HG03520 (cell line): ENCODE data around the gene GSPT1.

Source experiments
- ATAC-seq: cut with Tn5 transposase; IDR thresholded peaks from one replicate; pipeline ENCODE4 v1.9.1; 2021; ENCODE audit warnings: mild to moderate bottlenecking, moderate library complexity; ENCODE audit not compliant: unreplicated experiment

The GSPT1 gene

GRCh38 chr16:11913425-11914079 is 2.2 kb downstream of the GSPT1 start:
- ATAC-seq, result no peak

- ATAC-seq, result no peak
Observed at GRCh38 chr16:11909653-11910545, 5.9 kb downstream of the GSPT1 start.

- ATAC-seq, result no peak
Observed at GRCh38 chr16:11907160-11907970, 8.4 kb downstream of the GSPT1 start.

GRCh38 chr16:11903906-11904305 is 11.8 kb downstream of the GSPT1 start:
- ATAC-seq, result no peak

GRCh38 chr16:11901091-11901490 is 14.7 kb downstream of the GSPT1 start:
- no peak for ATAC-seq

GRCh38 chr16:11896486-11897176 is 19.1 kb downstream of the GSPT1 start:
- no peak for ATAC-seq

DNA sequence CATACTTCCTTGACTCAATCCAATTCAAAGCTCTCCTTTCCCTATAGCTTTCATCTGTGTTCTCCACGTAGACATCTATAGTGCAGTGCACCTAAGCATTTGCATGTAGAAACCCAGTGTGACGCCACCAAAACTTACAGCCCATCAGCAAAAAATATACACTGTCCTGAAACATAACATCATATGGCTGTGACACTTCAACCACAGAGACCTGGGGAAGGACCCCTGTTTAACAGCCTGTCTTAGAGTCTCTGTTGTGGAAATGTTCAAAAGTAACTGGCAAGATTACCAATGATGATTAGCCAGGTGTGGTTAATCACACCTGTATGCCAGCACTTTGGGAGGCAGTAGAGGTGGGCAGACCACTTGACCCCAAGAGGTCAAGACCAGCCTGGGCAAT is 22.2 kb downstream of the GSPT1 start:
- ATAC-seq, result no peak

DNA sequence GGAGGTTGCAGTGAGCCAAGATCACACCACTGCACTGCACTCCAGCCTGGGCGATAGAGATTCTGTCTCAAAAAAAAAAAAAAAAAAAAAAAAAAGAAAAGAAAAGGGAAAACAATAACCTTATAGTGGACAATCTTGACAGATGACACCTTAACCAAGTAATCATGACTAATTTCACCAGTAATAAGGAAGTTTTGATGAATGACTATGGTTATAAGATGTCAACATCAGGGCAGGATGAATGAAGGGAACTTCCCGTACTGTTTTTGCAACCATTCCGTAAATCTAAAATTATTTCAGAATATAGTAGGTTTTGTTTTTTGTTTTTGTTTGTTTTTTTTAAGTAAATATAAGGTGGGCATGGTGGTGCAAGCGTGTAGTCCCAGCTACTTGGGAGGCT is 23.0 kb downstream of the GSPT1 start:
- no peak for ATAC-seq

DNA sequence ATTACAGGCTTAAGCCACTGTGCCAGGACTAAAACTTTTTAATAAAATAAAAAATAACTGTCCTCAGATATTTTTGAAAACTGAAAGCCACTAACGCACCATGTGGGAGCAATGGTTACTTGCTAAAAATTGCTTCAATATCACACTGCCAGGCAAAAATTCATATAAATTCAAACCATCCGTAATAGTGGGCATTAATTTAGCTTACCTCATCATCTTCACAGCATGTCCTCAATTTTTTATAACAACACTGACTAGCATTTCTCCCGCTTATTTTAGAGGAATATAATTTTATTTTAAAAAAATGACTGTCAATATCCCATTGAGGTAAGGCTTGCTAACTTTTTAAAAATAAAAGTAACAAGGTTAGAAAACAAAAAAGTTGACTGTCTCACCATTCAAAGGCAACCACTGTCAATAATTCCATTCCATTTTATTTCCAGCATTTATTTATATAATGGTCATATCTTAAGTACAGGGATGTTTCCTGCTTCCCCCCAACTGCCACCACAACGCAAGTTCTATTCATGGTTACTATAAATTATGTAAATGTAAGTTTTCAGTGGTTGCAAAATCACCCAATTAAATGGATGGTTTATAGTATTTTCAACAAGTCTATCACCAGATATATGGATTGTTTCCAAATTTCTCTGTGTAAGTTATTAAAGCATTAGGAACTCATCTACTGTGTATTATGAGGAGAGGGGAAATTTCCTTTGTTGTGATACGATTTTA is 25.4 kb downstream of the GSPT1 start:
- no peak for ATAC-seq

DNA sequence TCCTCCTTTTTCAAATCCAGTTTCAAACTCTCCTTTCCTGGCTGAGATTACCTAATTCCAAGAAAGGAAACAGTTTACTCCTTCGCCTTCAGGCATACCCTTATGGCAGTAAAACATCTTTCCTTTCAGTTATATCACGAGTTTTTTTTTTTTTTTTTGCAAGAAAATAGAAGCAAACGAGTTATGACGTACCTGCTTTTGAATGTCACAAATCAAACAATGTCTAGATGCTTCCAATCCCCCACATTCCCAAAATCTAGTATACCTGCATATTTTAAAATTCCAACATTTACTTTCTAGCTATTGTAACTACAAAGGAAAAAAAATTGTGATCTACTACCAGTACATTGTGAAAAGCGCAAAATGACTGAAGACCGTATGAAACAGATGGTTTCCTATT is 28.9 kb downstream of the GSPT1 start:
- no peak for ATAC-seq

GRCh38 chr16:11884035-11884434 is 31.7 kb downstream of the GSPT1 start:
- no peak for ATAC-seq

- ATAC-seq, result no peak
Observed at GRCh38 chr16:11880007-11880406, 35.7 kb downstream of the GSPT1 start.

DNA sequence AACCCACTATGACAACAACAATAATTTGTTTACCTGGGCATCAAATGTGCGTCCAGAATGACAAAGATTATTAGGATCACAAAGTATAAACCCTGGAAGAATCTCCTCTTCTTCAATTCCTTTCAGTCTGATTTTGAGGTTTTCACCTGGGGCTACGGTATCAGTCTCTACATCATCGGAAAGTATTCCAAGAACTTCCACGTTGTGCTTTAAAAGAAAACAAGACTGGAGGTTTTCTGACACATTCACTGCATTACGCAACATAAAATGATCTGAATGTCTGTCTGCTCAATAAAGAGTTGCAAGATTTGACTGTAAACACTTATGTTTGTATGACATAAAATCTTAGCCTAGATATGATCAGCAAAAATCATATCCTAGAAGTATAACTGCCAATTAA is 38.4 kb downstream of the GSPT1 start:
- no peak for ATAC-seq

DNA sequence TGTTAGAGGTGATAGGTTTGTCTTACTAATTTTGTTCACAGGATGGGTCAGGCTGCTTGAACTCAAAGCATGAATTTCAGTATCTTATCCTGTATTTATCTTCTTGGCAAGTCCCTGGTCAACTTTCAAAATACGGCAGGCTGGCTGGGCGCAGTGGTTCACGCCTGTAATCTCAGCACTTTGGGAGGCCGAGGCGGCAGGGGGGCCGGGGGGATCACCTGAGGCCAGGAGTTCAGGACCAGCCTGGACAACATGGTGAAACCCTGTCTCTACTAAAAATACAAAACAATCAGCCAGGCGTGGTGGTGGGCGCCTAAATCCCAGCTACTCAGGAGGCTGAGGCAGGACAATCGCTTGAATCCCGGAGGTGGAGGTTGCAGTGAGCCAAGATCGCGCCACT is 39.5 kb downstream of the GSPT1 start:
- ATAC-seq, result no peak

DNA sequence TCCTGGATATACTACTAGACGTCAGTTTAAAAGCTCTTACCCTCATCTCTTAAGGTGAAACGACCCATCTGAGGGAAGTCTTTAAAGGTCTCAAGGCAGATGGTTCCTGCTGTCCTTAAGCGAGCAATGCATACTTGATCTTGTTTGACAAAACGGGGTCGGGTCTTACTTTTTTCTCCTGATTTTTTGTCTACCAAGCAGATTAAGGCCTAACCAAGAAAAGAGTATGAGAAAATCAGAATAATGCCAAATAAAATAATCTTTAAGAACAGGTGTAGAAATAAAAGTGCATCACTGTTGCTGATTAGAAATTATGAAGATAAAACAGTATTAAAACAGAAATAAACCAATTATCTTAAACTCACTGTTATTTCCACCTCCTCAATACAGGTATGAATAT is 40.0 kb downstream of the GSPT1 start:
- no peak for ATAC-seq

DNA sequence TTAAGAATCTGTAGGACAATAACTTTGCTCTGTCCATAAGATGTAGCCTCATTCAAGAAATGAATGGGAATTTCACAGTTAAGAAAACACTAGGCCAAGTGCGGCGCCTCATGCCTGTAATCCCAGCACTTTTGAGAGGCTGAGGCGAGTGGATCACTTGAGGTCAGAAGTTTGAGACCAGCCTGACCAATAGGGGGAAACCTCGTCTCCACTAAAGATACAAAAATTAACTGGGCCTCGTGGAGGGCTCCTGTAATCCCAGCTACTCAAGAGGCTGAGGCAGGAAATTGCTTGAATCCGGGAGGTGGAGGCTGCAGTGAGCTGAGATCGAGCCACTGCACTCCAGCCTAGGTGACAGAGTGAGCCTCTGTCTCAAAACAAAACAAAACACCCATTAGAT is 44.6 kb downstream of the GSPT1 start:
- no peak for ATAC-seq

GRCh38 chr16:11870399-11870798 is 45.4 kb downstream of the GSPT1 start:
- ATAC-seq, result no peak

GRCh38 chr16:11869353-11870228 is 46.2 kb downstream of the GSPT1 start:
- ATAC-seq, result no peak

DNA sequence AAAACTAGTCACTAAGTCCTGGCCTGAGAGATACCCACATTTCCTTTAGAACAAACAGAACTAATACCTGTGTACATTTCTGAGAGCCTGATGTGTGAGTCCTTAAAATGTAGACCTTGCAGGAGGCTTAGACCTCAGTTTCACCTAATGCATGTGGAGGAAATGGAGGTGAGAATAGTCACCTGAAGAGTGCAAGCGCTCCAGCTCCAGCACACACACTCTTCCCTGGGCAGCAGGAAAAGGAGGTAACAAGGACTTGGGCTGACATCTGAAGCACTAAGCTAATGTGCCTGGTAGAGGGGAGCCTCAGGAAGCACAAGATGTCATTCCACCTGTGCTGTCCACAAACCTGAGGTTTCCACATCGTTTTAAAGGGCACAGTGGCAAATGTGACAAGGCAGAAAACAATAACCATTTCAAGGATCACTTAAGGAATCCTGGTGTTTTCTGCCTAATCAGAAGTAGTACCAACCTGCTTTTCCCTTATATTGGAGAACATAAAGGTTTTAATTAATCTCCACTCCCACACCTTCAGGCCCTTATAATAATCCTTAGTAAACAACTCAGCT is 47.3 kb downstream of the GSPT1 start:
- no peak for ATAC-seq
